Measurements from ENCODE around the gene MAP7D1. TPM values are rescaled to one million over a fixed set of nuclear protein-coding genes. Genes with fewer than 3 reads are reported as not detected.

MAP7D1 gene
- total and polyA plus RNA-seq, 2 of the 13 experiments (the other 11 are each of a cell fraction or from before 2014, with no cell fraction given), result 5.6 to 7.2 TPM

- DNase-seq (ENCODE audit: low spot score), result no peak
- 100% methylated on average over 1 of the region's 1 CpG for WGBS (ENCODE audit: low lambda C conversion rate)
- ChIA-PET CTCF (ENCODE audit: low intra/inter-chr PET ratio, low total read pairs) (no interaction called here), POLR2A (no interaction called here)
- Histone ChIP-seq H3K9ac (ENCODE audit: insufficient read depth, low read depth, low read length) (no peak overlapping the region), H3K9me3 (ENCODE audit: low read length) (no peaks in the 10 kb centered on the region), H3K79me2 (ENCODE audit: insufficient read depth, low read length) (no peaks in the 10 kb centered on the region), H3K27ac (ENCODE audit: extremely low read length, insufficient read depth, low read length) (no peak overlapping the region), H4K20me1 (ENCODE audit: insufficient read depth, low read length) (no peaks in the 10 kb centered on the region), H3K4me3 (replicated peaks in 1 of 3; ENCODE audit: insufficient read depth in 1 of 3, low read depth in 2 of 3, low read length in 3 of 3) (no peak overlapping the region), H3K27me3 (ENCODE audit: control insufficient read depth in 1 of 2, insufficient read depth in 2 of 2, low read length in 2 of 2) (no peaks in the 10 kb centered on the region), H3K4me2 (ENCODE audit: low read depth, low read length) (no peak overlapping the region), H3K36me3 (replicated peaks in 1 of 2; ENCODE audit: control insufficient read depth in 1 of 2, insufficient read depth in 2 of 2, low read length in 2 of 2) (0 out of 5 replicates have a peak, but pooled peaks cover 0 to 1% of the 10 kb centered on the region in 2 experiments), H2AFZ (ENCODE audit: low read length) (no peak overlapping the region), H3K4me1 (ENCODE audit: insufficient read depth, low read length) (peaks cover 17% of the 10 kb centered on the region)
- no peak for TF ChIP-seq SMAD9 (CRISPR knock-in tag; IDR thresholded peaks at IDR 0.05)
- no peak for TF ChIP-seq TRIM22 (IDR thresholded peaks at IDR 0.05)
- no peak for TF ChIP-seq NONO (IDR thresholded peaks at IDR 0.05)
- TF ChIP-seq NONO (CRISPR knock-in tag; conservative IDR thresholded peaks at IDR 0.05), result no peak
- no peak for TF ChIP-seq PTBP1 (IDR thresholded peaks at IDR 0.05; ENCODE audit: low read depth, low read length, poor library complexity, severe bottlenecking)
- TF ChIP-seq REXO4 (CRISPR knock-in tag; IDR thresholded peaks at IDR 0.05; ENCODE audit: borderline replicate concordance), result no peak
- TF ChIP-seq ZBTB26 (CRISPR knock-in tag; IDR thresholded peaks at IDR 0.05; ENCODE audit: borderline replicate concordance), result no peak
- TF ChIP-seq ZSCAN31 (CRISPR knock-in tag; IDR thresholded peaks at IDR 0.05; ENCODE audit: low read depth), result no peak
- TF ChIP-seq GFI1 (CRISPR knock-in tag; IDR thresholded peaks at IDR 0.05; ENCODE audit: borderline replicate concordance), result no peak
- TF ChIP-seq ZNF142 (CRISPR knock-in tag; IDR thresholded peaks at IDR 0.05), result no peak
- TF ChIP-seq ZFP82 (CRISPR knock-in tag; IDR thresholded peaks at IDR 0.05; ENCODE audit: borderline replicate concordance), result no peak
- no peak for TF ChIP-seq ZNF878 (CRISPR knock-in tag; IDR thresholded peaks at IDR 0.05)
- TF ChIP-seq HIC2 (CRISPR knock-in tag; IDR thresholded peaks at IDR 0.05; ENCODE audit: low read depth), result no peak
- no peak for TF ChIP-seq POLR2AphosphoS2 (IDR thresholded peaks at IDR 0.05; ENCODE audit: low read depth, low read length)
- TF ChIP-seq ZNF572 (CRISPR knock-in tag; IDR thresholded peaks at IDR 0.05), result no peak
- no peak for TF ChIP-seq IRX3 (CRISPR knock-in tag; IDR thresholded peaks at IDR 0.05; ENCODE audit: borderline replicate concordance, low read depth)
- no TSS peak for BruUV-seq (replicated peaks)
- ATAC-seq, result no peak
- no peak for FAIRE-seq
- intact Hi-C loops (cut with micrococcal nuclease; ENCODE audit: unreplicated experiment), result no loop called here
- in situ Hi-C loops (cut with HindIII; ENCODE audit: extremely low pct_ligation_motif_present, low pct_unique_long_range_greater_than_20kb), result no loop called here
These were observed 9.2 kb downstream of the MAP7D1 start for GRCh38 chr1:36165145-36165544.
